Inflammatory macrophage (primary cell): ENCODE measurements around the gene FAM13A.
"Not testable (repeated sequence)": the region's sequence is repeated elsewhere in the genome, so short reads cannot be mapped to it uniquely, and the experiment has no call there.

Experiments used
- DNase-seq, 2 donors: peaks; one replicate each; pipeline ENCODE4 v3.0.0-alpha.2; 2020 to 2022

The FAM13A gene

GRCh38 chr4:88998891-88999290 is 58.1 kb downstream of the FAM13A start:
- no peak for DNase-seq

- DNase-seq = peak; percentile 61 to 69
These were observed 59.0 kb downstream of the FAM13A start for GRCh38 chr4:88998001-88998400.

- no peak for DNase-seq
These were observed 61.1 kb downstream of the FAM13A start for GRCh38 chr4:88995874-88996273.

GRCh38 chr4:88995257-88995656 is 61.7 kb downstream of the FAM13A start:
- not testable (repeated sequence) for DNase-seq

- no peak for DNase-seq
These were observed 63.7 kb downstream of the FAM13A start for GRCh38 chr4:88993246-88993645.

- no peak for DNase-seq
These were observed 65.2 kb downstream of the FAM13A start for GRCh38 chr4:88991746-88992145.

GRCh38 chr4:88989990-88990389 is 67.0 kb downstream of the FAM13A start:
- DNase-seq = no peak

GRCh38 chr4:88985088-88985773 is 71.8 kb downstream of the FAM13A start:
- DNase-seq = peak; percentile 27 to 35

- no peak for DNase-seq
These were observed 74.2 kb downstream of the FAM13A start for GRCh38 chr4:88982757-88983156.

- DNase-seq = no peak
These were observed 75.0 kb downstream of the FAM13A start for GRCh38 chr4:88981993-88982392.

- no peak for DNase-seq
These were observed 75.4 kb downstream of the FAM13A start for GRCh38 chr4:88981556-88981955.

GRCh38 chr4:88979276-88979675 is 77.7 kb downstream of the FAM13A start:
- peak in 1 of 2 donors; percentile 32 for DNase-seq

GRCh38 chr4:88976775-88977035 is 80.3 kb downstream of the FAM13A start:
- no peak for DNase-seq

- DNase-seq = no peak
These were observed 80.8 kb downstream of the FAM13A start for GRCh38 chr4:88975958-88976774.

- DNase-seq = peak; percentile 38 to 62
These were observed 85.4 kb downstream of the FAM13A start for GRCh38 chr4:88971536-88971935.

GRCh38 chr4:88969746-88970145 is 87.2 kb downstream of the FAM13A start:
- DNase-seq = no peak

GRCh38 chr4:88969271-88969670 is 87.7 kb downstream of the FAM13A start:
- no peak for DNase-seq

GRCh38 chr4:88967883-88968331 is 89.1 kb downstream of the FAM13A start:
- no peak for DNase-seq

GRCh38 chr4:88965053-88965452 is 91.9 kb downstream of the FAM13A start:
- DNase-seq = no peak

- no peak for DNase-seq
These were observed 92.5 kb downstream of the FAM13A start for GRCh38 chr4:88964450-88964849.

- peak; percentile 33 to 54 for DNase-seq
These were observed 93.2 kb downstream of the FAM13A start for GRCh38 chr4:88963817-88964216.

- DNase-seq = peak; percentile 39 to 42
These were observed 94.6 kb downstream of the FAM13A start for GRCh38 chr4:88962396-88962795.

- peak; percentile 68 to 85 for DNase-seq
These were observed 96.4 kb downstream of the FAM13A start for GRCh38 chr4:88960576-88960975.

- no peak for DNase-seq
These were observed 98.9 kb downstream of the FAM13A start for GRCh38 chr4:88958080-88958479.
